Upper lobe of right lung (tissue), 1 donor: ENCODE data around the gene GPR183. TPM values are rescaled to one million over a fixed set of nuclear protein-coding genes. Genes with fewer than 3 reads are reported as not detected.

Experiments used
- ATAC-seq: fragments of 200-7000 bp; cut with Tn5 transposase; one replicate; pipeline ENCODE4 v1.9.1; 2020; ENCODE audit warnings: mild to moderate bottlenecking, moderate library complexity
- DNase-seq: peaks from one replicate; pipeline ENCODE4 v3.0.0-alpha.2; 2020
- H3K27ac ChIP-seq: fragments of 200-600 bp; one replicate; pipeline ENCODE4 v1.8.0; 2022
- H3K27me3 ChIP-seq: fragments of 200-600 bp; one replicate; pipeline ENCODE4 v1.8.0; 2022; ENCODE audit warnings: mild to moderate bottlenecking
- H3K36me3 ChIP-seq: fragments of 200-600 bp; one replicate; pipeline ENCODE4 v1.8.0; 2022
- H3K4me1 ChIP-seq: fragments of 200-600 bp; one replicate; pipeline ENCODE4 v1.8.0; 2022
- H3K4me3 ChIP-seq: fragments of 200-600 bp; one replicate; pipeline ENCODE4 v1.8.0; 2022; ENCODE audit warnings: mild to moderate bottlenecking
- H3K9me3 ChIP-seq: fragments of 200-600 bp; one replicate; pipeline ENCODE4 v1.8.0; 2022
- CTCF ChIP-seq: fragments of 200-600 bp; IDR thresholded peaks from one replicate; pipeline ENCODE4 v1.8.0; 2022; ENCODE audit warnings: antibody characterized with exemption
- intact Hi-C: fragments of 100-400 bp; cut with DNase I; formaldehyde crosslinking; loops from one replicate; pipeline ENCODE4 v1.11.0; 2022
- total RNA-seq: library from RNA; stranded (reverse); fragmentation: NEBNext Ultra II Directional; extraction: Animal tissue kit (Norgen Biotek cat#: 25700); gene quantifications from one replicate; pipeline ENCODE4 v1.2.1, GENCODE V29; 2021
- donor health status: DM: no; HTN: yes; CAD: no; lungs with severe emphysema.

The GPR183 gene
- total RNA-seq, 1 donor from 2014 or later, result 13.6 TPM

- DNase-seq, result no peak
- H3K36me3 ChIP-seq, result no peaks in the 10 kb centered on the region
- no peaks in the 10 kb centered on the region for H3K27me3 ChIP-seq
- H3K4me3 ChIP-seq, result no peak overlapping the region
- no peak for ATAC-seq
- no peaks in the 10 kb centered on the region for H3K9me3 ChIP-seq
- peaks cover 38% of the 10 kb centered on the region for H3K4me1 ChIP-seq
- H3K27ac ChIP-seq, result no peak overlapping the region
- intact Hi-C loops, result no loop called here
- TF ChIP-seq CTCF, result no peak
These were observed 21.6 kb downstream of the GPR183 start for GRCh38 chr13:99285432-99286182.

GRCh38 chr13:99282264-99283231, 24.7 kb downstream of the GPR183 start:
- no peak for TF ChIP-seq CTCF
- DNase-seq (no peak), ATAC-seq (no peak)
- Histone ChIP-seq H3K27me3 (no peaks in the 10 kb centered on the region), H3K27ac (peak overlapping the region; percentile 67), H3K9me3 (no peaks in the 10 kb centered on the region), H3K36me3 (no peaks in the 10 kb centered on the region), H3K4me3 (no peak overlapping the region), H3K4me1 (peaks cover 43% of the 10 kb centered on the region)
- intact Hi-C loops, result no loop called here

GRCh38 chr13:99281811-99282263, 25.4 kb downstream of the GPR183 start:
- no peak for TF ChIP-seq CTCF
- DNase-seq (peak; percentile 77), ATAC-seq (peak; percentile 87)
- Histone ChIP-seq H3K27ac (peak overlapping the region; percentile 67), H3K4me1 (peaks cover 43% of the 10 kb centered on the region), H3K9me3 (no peaks in the 10 kb centered on the region), H3K27me3 (no peaks in the 10 kb centered on the region), H3K4me3 (no peak overlapping the region), H3K36me3 (no peaks in the 10 kb centered on the region)
- intact Hi-C loops, result no loop called here

GRCh38 chr13:99280166-99280565, 27.0 kb downstream of the GPR183 start:
- Histone ChIP-seq H3K27me3 (no peaks in the 10 kb centered on the region), H3K4me3 (no peak overlapping the region), H3K9me3 (no peaks in the 10 kb centered on the region), H3K27ac (no peak overlapping the region), H3K4me1 (peaks cover 43% of the 10 kb centered on the region), H3K36me3 (no peaks in the 10 kb centered on the region)
- no peak for DNase-seq
- intact Hi-C loops, result no loop called here
- TF ChIP-seq CTCF, result no peak
- peak; percentile 54 for ATAC-seq

- Histone ChIP-seq H3K4me3 (no peak overlapping the region), H3K9me3 (no peaks in the 10 kb centered on the region), H3K27me3 (no peaks in the 10 kb centered on the region), H3K4me1 (peaks cover 43% of the 10 kb centered on the region), H3K36me3 (no peaks in the 10 kb centered on the region), H3K27ac (no peak overlapping the region)
- TF ChIP-seq CTCF, result no peak
- DNase-seq (no peak), ATAC-seq (no peak)
- intact Hi-C loops, result loop anchor here (10.0 kb wide), 1 partner anchor 155 kb away; no protein-coding TSS in a partner anchor
These were observed 27.6 kb downstream of the GPR183 start for GRCh38 chr13:99279637-99280036.
